Vagina (tissue), 2 donors: Measurements from ENCODE around the gene DDX20.

Experiments used
- POLR2A ChIP-seq, 2 donors: fragments of 450-650 bp; IDR thresholded peaks; one replicate each; pipeline ENCODE4 v1.6.1; 2017; ENCODE audit warnings: antibody characterized with exemption in 2 of 2, mild to moderate bottlenecking in 2 of 2, moderate library complexity in 2 of 2
- TF ChIP-seq, protein P1 (sequence below), 3 experiments: fragments of 450-650 bp in 2 of 3; fragments of 200-600 bp in 1 of 3; sonication (generic) in 1 of 3; IDR thresholded peaks; one replicate each; pipeline ENCODE4 v1.5.1; 2017 to 2019; ENCODE audit warnings: antibody characterized with exemption in 3 of 3, mild to moderate bottlenecking in 2 of 3, moderate library complexity in 2 of 3

DNA sequence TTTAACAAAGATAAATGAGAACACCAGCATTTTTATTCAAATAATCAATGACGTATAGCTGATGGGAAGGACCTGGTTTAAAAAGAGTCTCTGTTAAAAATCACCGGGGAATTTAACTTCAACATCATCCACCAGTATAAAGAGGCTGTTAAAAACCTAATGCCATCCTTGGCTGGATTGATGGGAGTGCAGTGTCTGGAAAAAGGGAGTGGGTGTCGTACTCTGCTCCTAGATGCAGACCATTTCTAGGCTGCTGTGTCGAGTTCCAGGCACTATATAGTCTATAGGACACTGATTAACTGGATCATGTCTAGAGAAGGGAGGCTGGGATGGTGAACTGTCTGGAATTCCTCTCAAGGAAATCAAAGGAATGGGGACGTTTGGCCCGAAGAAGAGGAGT lies 36.1 kb downstream of the DDX20 start:
- TF ChIP-seq, protein P1, sequence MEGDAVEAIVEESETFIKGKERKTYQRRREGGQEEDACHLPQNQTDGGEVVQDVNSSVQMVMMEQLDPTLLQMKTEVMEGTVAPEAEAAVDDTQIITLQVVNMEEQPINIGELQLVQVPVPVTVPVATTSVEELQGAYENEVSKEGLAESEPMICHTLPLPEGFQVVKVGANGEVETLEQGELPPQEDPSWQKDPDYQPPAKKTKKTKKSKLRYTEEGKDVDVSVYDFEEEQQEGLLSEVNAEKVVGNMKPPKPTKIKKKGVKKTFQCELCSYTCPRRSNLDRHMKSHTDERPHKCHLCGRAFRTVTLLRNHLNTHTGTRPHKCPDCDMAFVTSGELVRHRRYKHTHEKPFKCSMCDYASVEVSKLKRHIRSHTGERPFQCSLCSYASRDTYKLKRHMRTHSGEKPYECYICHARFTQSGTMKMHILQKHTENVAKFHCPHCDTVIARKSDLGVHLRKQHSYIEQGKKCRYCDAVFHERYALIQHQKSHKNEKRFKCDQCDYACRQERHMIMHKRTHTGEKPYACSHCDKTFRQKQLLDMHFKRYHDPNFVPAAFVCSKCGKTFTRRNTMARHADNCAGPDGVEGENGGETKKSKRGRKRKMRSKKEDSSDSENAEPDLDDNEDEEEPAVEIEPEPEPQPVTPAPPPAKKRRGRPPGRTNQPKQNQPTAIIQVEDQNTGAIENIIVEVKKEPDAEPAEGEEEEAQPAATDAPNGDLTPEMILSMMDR (IDR thresholded peaks at IDR 0.05), result no peak
- TF ChIP-seq POLR2A (IDR thresholded peaks at IDR 0.05), result no peak
